ENCODE measurements around the gene ARFGEF3.
A peak's percentile ranks its signal among the peaks of the same experiment; 100 is the strongest.

ARFGEF3 gene

GRCh38 chr6:138161088-138161337 is 726 bp upstream of the ARFGEF3 start:
- no peak for DNase-seq

- DNase-seq = peak; percentile 78
Observed at GRCh38 chr6:138162111-138162954, 594 bp downstream of the ARFGEF3 start.

- DNase-seq = no peak
Observed at GRCh38 chr6:138162955-138163575, 1.3 kb downstream of the ARFGEF3 start.

GRCh38 chr6:138175596-138175995 is 13.9 kb downstream of the ARFGEF3 start:
- no peak for DNase-seq

- no peak for DNase-seq
Observed at GRCh38 chr6:138176652-138177232, 15.0 kb downstream of the ARFGEF3 start.

- DNase-seq = peak; percentile 13
Observed at GRCh38 chr6:138182939-138183789, 21.4 kb downstream of the ARFGEF3 start.

- no peak for DNase-seq
Observed at GRCh38 chr6:138183790-138184134, 22.0 kb downstream of the ARFGEF3 start.

- no peak for DNase-seq
Observed at GRCh38 chr6:138184230-138184629, 22.5 kb downstream of the ARFGEF3 start.

- no peak for DNase-seq
Observed at GRCh38 chr6:138187156-138187555, 25.4 kb downstream of the ARFGEF3 start.

GRCh38 chr6:138188278-138188941 is 26.7 kb downstream of the ARFGEF3 start:
- no peak for DNase-seq

GRCh38 chr6:138194287-138194686 is 32.5 kb downstream of the ARFGEF3 start:
- DNase-seq = no peak

- no peak for DNase-seq
Observed at GRCh38 chr6:138196122-138196738, 34.5 kb downstream of the ARFGEF3 start.

- no peak for DNase-seq
Observed at GRCh38 chr6:138197570-138197969, 35.8 kb downstream of the ARFGEF3 start.

GRCh38 chr6:138198430-138199091 is 36.8 kb downstream of the ARFGEF3 start:
- no peak for DNase-seq

GRCh38 chr6:138201836-138202235 is 40.1 kb downstream of the ARFGEF3 start:
- no peak for DNase-seq

GRCh38 chr6:138203315-138203714 is 41.6 kb downstream of the ARFGEF3 start:
- DNase-seq = no peak

GRCh38 chr6:138204303-138204702 is 42.6 kb downstream of the ARFGEF3 start:
- DNase-seq = no peak

GRCh38 chr6:138204792-138205384 is 43.1 kb downstream of the ARFGEF3 start:
- no peak for DNase-seq

- DNase-seq = no peak
Observed at GRCh38 chr6:138205437-138206094, 43.8 kb downstream of the ARFGEF3 start.

GRCh38 chr6:138206862-138207261 is 45.1 kb downstream of the ARFGEF3 start:
- no peak for DNase-seq
